Lung (tissue), 12 donors: Measurements from ENCODE around the gene DAAM2. TPM values are rescaled to one million over a fixed set of nuclear protein-coding genes. Genes with fewer than 3 reads are reported as not detected.

Experiments
- ATAC-seq: fragments of 200-7000 bp; cut with Tn5 transposase; one replicate; pipeline ENCODE4 v1.9.1; 2020; ENCODE audit warnings: moderate number of reproducible peaks; ENCODE audit not compliant: insufficient read depth, low FRiP score
- DNase-seq, 3 donors: peaks; one replicate each; pipeline ENCODE4 v3.0.0-alpha.2; 2013 to 2017
- H3K27ac ChIP-seq, 2 donors: one replicate each; pipeline ENCODE4 v1.5.1; 2013; ENCODE audit warnings: mild to moderate bottlenecking in 2 of 2, moderate library complexity in 2 of 2, control low read depth in 1 of 2, inconsistent platforms in 1 of 2, low read depth in 1 of 2, low read length in 1 of 2
- H3K27me3 ChIP-seq, 3 donors: one replicate each; pipeline ENCODE4 v1.5.1; 2013; ENCODE audit warnings: low read length in 2 of 3; ENCODE audit not compliant: control insufficient read depth in 3 of 3, insufficient read depth in 3 of 3
- H3K36me3 ChIP-seq, 4 donors: one replicate each; pipeline ENCODE4 v1.5.1; 2013; ENCODE audit warnings: low read length in 4 of 4, mild to moderate bottlenecking in 1 of 4, moderate library complexity in 1 of 4; ENCODE audit not compliant: control insufficient read depth in 4 of 4, insufficient read depth in 4 of 4
- H3K4me1 ChIP-seq, 5 donors: one replicate each; pipeline ENCODE4 v1.5.1; 2013; ENCODE audit warnings: low read length in 5 of 5, mild to moderate bottlenecking in 2 of 5, moderate library complexity in 1 of 5; ENCODE audit not compliant: control insufficient read depth in 5 of 5, insufficient read depth in 5 of 5
- H3K4me3 ChIP-seq: one replicate; pipeline ENCODE4 v1.5.1; 2013; ENCODE audit warnings: mild to moderate bottlenecking, control low read depth, moderate library complexity
- H3K9ac ChIP-seq, 2 donors: one replicate each; pipeline ENCODE4 v1.5.1; 2013; ENCODE audit warnings: low read length in 2 of 2, control low read depth in 1 of 2; ENCODE audit not compliant: insufficient read depth in 1 of 2
- H3K9me3 ChIP-seq, 4 donors: one replicate each; pipeline ENCODE4 v1.5.1; 2013; ENCODE audit warnings: low read length in 3 of 4, mild to moderate bottlenecking in 1 of 4, moderate library complexity in 1 of 4; ENCODE audit not compliant: control insufficient read depth in 4 of 4, insufficient read depth in 3 of 4
- WGBS, 2 donors: extraction: QIAGEN DNeasy Blood & Tissue Kit; methylation state at CpG; one replicate each; pipeline ENCODE4 v1.1.7; 2013; 5-methylcytosine and 5-hydroxymethylcytosine counted together
- polyA plus RNA-seq, 2 donors: library from polyadenylated mRNA; stranded (reverse); fragments of 200-250 nt; gene quantifications; one replicate each; pipeline ENCODE4 v1.2.1, GENCODE V29; 2013
- total RNA-seq, 2 donors: library from RNA; depleted of rRNA in 1 of 2; stranded (reverse); fragments of >200 nt in 1 of 2; gene quantifications; one replicate each; pipeline ENCODE4 v1.2.1, GENCODE V29; 2014 to 2021
- TF ChIP-seq, protein P1 (sequence below): IDR thresholded peaks from 2 replicates; pipeline ENCODE4 v1.5.1; 2012; ENCODE audit warnings: mild to moderate bottlenecking; ENCODE audit errors: control extremely low read depth, extremely low read depth
- donor health status: control.
- donor health status: control.
- donor health status: Bipolar disorder and iron deficiency.
- donor health status: healthy.
- donor health status: DM: yes; HTN: yes; CAD: no.

Gene DAAM2
- total and polyA plus RNA-seq, 4 donors: 13.6 to 43.0 (median 28.5) TPM

- ATAC-seq (no peak), DNase-seq (no peak)
- TF ChIP-seq, protein P1, sequence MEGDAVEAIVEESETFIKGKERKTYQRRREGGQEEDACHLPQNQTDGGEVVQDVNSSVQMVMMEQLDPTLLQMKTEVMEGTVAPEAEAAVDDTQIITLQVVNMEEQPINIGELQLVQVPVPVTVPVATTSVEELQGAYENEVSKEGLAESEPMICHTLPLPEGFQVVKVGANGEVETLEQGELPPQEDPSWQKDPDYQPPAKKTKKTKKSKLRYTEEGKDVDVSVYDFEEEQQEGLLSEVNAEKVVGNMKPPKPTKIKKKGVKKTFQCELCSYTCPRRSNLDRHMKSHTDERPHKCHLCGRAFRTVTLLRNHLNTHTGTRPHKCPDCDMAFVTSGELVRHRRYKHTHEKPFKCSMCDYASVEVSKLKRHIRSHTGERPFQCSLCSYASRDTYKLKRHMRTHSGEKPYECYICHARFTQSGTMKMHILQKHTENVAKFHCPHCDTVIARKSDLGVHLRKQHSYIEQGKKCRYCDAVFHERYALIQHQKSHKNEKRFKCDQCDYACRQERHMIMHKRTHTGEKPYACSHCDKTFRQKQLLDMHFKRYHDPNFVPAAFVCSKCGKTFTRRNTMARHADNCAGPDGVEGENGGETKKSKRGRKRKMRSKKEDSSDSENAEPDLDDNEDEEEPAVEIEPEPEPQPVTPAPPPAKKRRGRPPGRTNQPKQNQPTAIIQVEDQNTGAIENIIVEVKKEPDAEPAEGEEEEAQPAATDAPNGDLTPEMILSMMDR: no peak
- 94 to 97% methylated on average over 4 of the region's 4 CpGs for WGBS, 2 donors
- H3K4me3 ChIP-seq: no peak overlapping the region
- no peak overlapping the region for H3K27ac ChIP-seq
- no peak overlapping the region for H3K9ac ChIP-seq
- H3K9me3 ChIP-seq: no peaks in the 10 kb centered on the region
- H3K36me3 ChIP-seq: peaks cover 3 to 34% (median 9%) of the 10 kb centered on the region in 4 donors
- H3K4me1 ChIP-seq: no peaks in the 10 kb centered on the region
- H3K27me3 ChIP-seq: no peaks in the 10 kb centered on the region
Observed at GRCh38 chr6:39912446-39912845, 120.3 kb downstream of the DAAM2 start.

DNA sequence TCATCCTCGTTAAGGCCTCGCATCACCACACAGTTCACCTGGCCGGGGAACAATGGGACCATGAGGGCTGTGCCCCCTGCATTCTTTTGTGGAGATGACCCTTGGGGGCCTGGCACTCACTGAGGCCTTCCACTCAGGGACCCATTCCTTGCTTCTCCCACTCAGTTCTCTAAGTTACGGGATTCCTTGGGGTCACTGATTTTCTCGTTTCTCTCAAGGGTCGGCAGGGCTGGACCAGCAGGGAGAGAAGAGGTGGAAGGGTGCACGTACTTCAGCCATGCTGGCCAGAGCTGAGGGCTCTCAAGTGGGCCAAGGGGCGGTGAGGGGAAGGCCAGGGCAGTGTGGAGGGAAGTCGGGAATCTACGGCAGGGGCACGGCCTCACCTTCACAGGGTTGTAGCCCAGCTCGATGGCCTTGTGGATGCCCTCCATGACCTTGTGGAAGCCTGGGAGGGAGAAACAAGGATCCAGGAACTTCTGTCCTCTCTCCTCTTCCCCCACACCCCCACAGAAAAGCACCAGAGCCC, 121.3 kb downstream of the DAAM2 start:
- Histone ChIP-seq H3K4me3 (no peak overlapping the region), H3K4me1 (no peaks in the 10 kb centered on the region), H3K9ac (no peak overlapping the region), H3K27ac (no peak overlapping the region), H3K9me3 (no peaks in the 10 kb centered on the region), H3K27me3 (no peaks in the 10 kb centered on the region), H3K36me3 (peaks cover 3 to 34% (median 9%) of the 10 kb centered on the region in 4 donors)
- whole genome bisulfite sequencing, 2 donors: 94 to 99% methylated on average over 12 of the region's 12 CpGs
- TF ChIP-seq, protein P1: no peak
- no peak for ATAC-seq
- DNase-seq: no peak

- 91 to 92% methylated on average over 3 of the region's 3 CpGs for WGBS, 2 donors
- Histone ChIP-seq H3K27ac (no peak overlapping the region), H3K27me3 (no peaks in the 10 kb centered on the region), H3K4me1 (peaks cover 0 to 1% (median 0%) of the 10 kb centered on the region in 5 donors), H3K36me3 (peaks cover 3 to 34% (median 9%) of the 10 kb centered on the region in 4 donors), H3K4me3 (no peak overlapping the region), H3K9me3 (no peaks in the 10 kb centered on the region), H3K9ac (no peak overlapping the region)
- no peak for DNase-seq
- no peak for ATAC-seq
- TF ChIP-seq, protein P1: no peak
Observed at GRCh38 chr6:39914239-39914638, 122.1 kb downstream of the DAAM2 start.

DNA sequence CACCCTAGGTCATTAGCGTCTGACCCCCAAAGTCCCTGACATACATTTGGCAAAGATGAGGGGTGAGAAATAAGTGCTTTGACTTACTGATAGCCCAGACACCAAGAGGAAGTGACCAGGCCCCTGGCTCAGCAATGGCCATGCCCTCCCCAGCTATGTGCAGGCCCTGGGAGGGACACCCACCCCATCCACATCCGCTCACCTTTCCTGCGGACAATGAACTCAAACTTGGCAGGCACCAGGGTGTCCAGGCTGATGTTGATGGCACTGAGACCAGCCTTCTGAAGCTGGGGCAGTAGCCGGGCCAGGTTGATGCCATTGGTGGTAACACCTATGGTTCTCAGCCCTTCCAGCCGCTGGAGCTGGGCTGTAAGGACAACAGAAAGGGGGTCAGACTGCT, 123.7 kb downstream of the DAAM2 start:
- no peak for ATAC-seq

More for the DNA sequence above, 123.7 kb downstream of the DAAM2 start:
- H3K27me3 ChIP-seq: no peaks in the 10 kb centered on the region
- no peaks in the 10 kb centered on the region for H3K9me3 ChIP-seq
- H3K9ac ChIP-seq: no peak overlapping the region
- DNase-seq: no peak
- TF ChIP-seq, protein P1: no peak
- H3K36me3 ChIP-seq: peaks cover 0 to 31% (median 10%) of the 10 kb centered on the region in 4 donors
- H3K4me3 ChIP-seq: no peak overlapping the region
- WGBS, 2 donors: 97 to 98% methylated on average over 5 of the region's 5 CpGs
- no peak overlapping the region for H3K27ac ChIP-seq
- peaks cover 0 to 1% (median 0%) of the 10 kb centered on the region in 5 donors for H3K4me1 ChIP-seq
